GM19455 (cell line): ENCODE results near the gene PITPNC1.
"Not testable (repeated sequence)": the region's sequence is repeated elsewhere in the genome, so short reads cannot be mapped to it uniquely, and the experiment has no call there.

Experiments used
- ATAC-seq: cut with Tn5 transposase; IDR thresholded peaks from one replicate; pipeline ENCODE4 v1.9.1; 2021; ENCODE audit not compliant: unreplicated experiment

PITPNC1 gene

GRCh38 chr17:67639979-67640378 lies 262.9 kb downstream of the PITPNC1 start:
- ATAC-seq = no peak

- ATAC-seq = no peak
These were observed 265.4 kb downstream of the PITPNC1 start for GRCh38 chr17:67642488-67642887.

GRCh38 chr17:67644061-67644460 lies 267.0 kb downstream of the PITPNC1 start:
- ATAC-seq = no peak

- not testable (repeated sequence) for ATAC-seq
These were observed 268.1 kb downstream of the PITPNC1 start for GRCh38 chr17:67645195-67645594.

- no peak for ATAC-seq
These were observed 269.4 kb downstream of the PITPNC1 start for GRCh38 chr17:67646472-67646871.

- ATAC-seq = no peak
These were observed 270.4 kb downstream of the PITPNC1 start for GRCh38 chr17:67647482-67647881.

- no peak for ATAC-seq
These were observed 271.2 kb downstream of the PITPNC1 start for GRCh38 chr17:67648032-67648905.

GRCh38 chr17:67648906-67649295 lies 271.8 kb downstream of the PITPNC1 start:
- ATAC-seq = not testable (repeated sequence)

- ATAC-seq = no peak
These were observed 272.8 kb downstream of the PITPNC1 start for GRCh38 chr17:67649891-67650290.

GRCh38 chr17:67651218-67651579 lies 274.1 kb downstream of the PITPNC1 start:
- ATAC-seq = not testable (repeated sequence)

- ATAC-seq = no peak
These were observed 275.4 kb downstream of the PITPNC1 start for GRCh38 chr17:67652433-67652832.

GRCh38 chr17:67655478-67656148 lies 278.5 kb downstream of the PITPNC1 start:
- ATAC-seq = no peak

- no peak for ATAC-seq
These were observed 279.6 kb downstream of the PITPNC1 start for GRCh38 chr17:67656494-67657203.

- ATAC-seq = no peak
These were observed 280.5 kb downstream of the PITPNC1 start for GRCh38 chr17:67657596-67657995.

GRCh38 chr17:67658265-67658664 lies 281.2 kb downstream of the PITPNC1 start:
- no peak for ATAC-seq

GRCh38 chr17:67659028-67659427 lies 281.9 kb downstream of the PITPNC1 start:
- ATAC-seq = no peak

- no peak for ATAC-seq
These were observed 285.6 kb downstream of the PITPNC1 start for GRCh38 chr17:67662712-67663111.

GRCh38 chr17:67663457-67663856 lies 286.4 kb downstream of the PITPNC1 start:
- ATAC-seq = no peak

GRCh38 chr17:67666028-67666427 lies 288.9 kb downstream of the PITPNC1 start:
- no peak for ATAC-seq

- ATAC-seq = no peak
These were observed 289.6 kb downstream of the PITPNC1 start for GRCh38 chr17:67666710-67667109.

- no peak for ATAC-seq
These were observed 294.4 kb downstream of the PITPNC1 start for GRCh38 chr17:67671493-67671892.
